Measurements from ENCODE around the gene FKBP5. TPM values are rescaled to one million over a fixed set of nuclear protein-coding genes. Genes with fewer than 3 reads are reported as not detected.

The FKBP5 gene
- total RNA-seq, 2 experiments from 2014 or later = 42.5 to 79.1 TPM

- Histone ChIP-seq H3K9me2 (ENCODE audit: insufficient read depth, low read length) (no peaks in the 10 kb centered on the region), H3K36me3 (ENCODE audit: insufficient read depth, low read length) (peaks cover 55% of the 10 kb centered on the region), H3K4me1 (ENCODE audit: insufficient read depth, low read length, poor library complexity, severe bottlenecking) (peaks cover 6% of the 10 kb centered on the region), H3K9me3 (ENCODE audit: low read length) (no peaks in the 10 kb centered on the region), H4K20me1 (ENCODE audit: insufficient read depth, low read length) (peaks cover 5% of the 10 kb centered on the region; the same call in 1 of the 2 replicates), H3K79me2 (ENCODE audit: insufficient read depth, low read depth, low read length) (no peaks in the 10 kb centered on the region), H3K4me3 (ENCODE audit: low read depth, low read length, poor library complexity, severe bottlenecking) (no peak overlapping the region), H2AFZ (ENCODE audit: low read length) (no peak overlapping the region), H3K4me2 (ENCODE audit: low read length) (no peak overlapping the region; the same call in 1 of the 2 replicates), H3K27ac (ENCODE audit: low read depth, low read length, poor library complexity, severe bottlenecking) (no peak overlapping the region)
- intact Hi-C loops (cut with micrococcal nuclease; ENCODE audit: unreplicated experiment) = no loop called here
- DNase-seq (ENCODE audit: low spot score) = no peak
- TF ChIP-seq EZH2phosphoT487 (IDR thresholded peaks at IDR 0.05; ENCODE audit: borderline replicate concordance, low read depth, low read length) (no peak), CTCF (conservative IDR thresholded peaks at IDR 0.05; ENCODE audit: low read length) (no peak)
- CTCF ChIA-PET (ENCODE audit: unreplicated experiment) = no interaction called here
- BruUV-seq (replicated peaks) = no TSS peak
- POLR2A ChIA-PET = interaction anchor here (0.6 to 2.0 kb wide), 5 partner anchors 11 to 851 kb away, joined by 3 to 8 read pairs (median 4); no protein-coding TSS in a partner anchor
Observed at GRCh38 chr6:35602133-35602946, 86.4 kb downstream of the FKBP5 start.

- Histone ChIP-seq H3K9me3 (ENCODE audit: low read length) (no peaks in the 10 kb centered on the region), H3K9me2 (ENCODE audit: insufficient read depth, low read length) (no peaks in the 10 kb centered on the region), H3K79me2 (ENCODE audit: insufficient read depth, low read depth, low read length) (no peaks in the 10 kb centered on the region), H2AFZ (ENCODE audit: low read length) (no peak overlapping the region), H3K36me3 (ENCODE audit: insufficient read depth, low read length) (peaks cover 55% of the 10 kb centered on the region), H3K27ac (ENCODE audit: low read depth, low read length, poor library complexity, severe bottlenecking) (no peak overlapping the region), H4K20me1 (ENCODE audit: insufficient read depth, low read length) (peaks cover 5% of the 10 kb centered on the region; the same call in 1 of the 2 replicates), H3K4me2 (ENCODE audit: low read length) (no peak overlapping the region), H3K4me3 (ENCODE audit: low read depth, low read length, poor library complexity, severe bottlenecking) (no peak overlapping the region), H3K4me1 (ENCODE audit: insufficient read depth, low read length, poor library complexity, severe bottlenecking) (peaks cover 6% of the 10 kb centered on the region)
- intact Hi-C loops (cut with micrococcal nuclease; ENCODE audit: unreplicated experiment) = no loop called here
- no peak for DNase-seq (ENCODE audit: low spot score)
- TF ChIP-seq CTCF (conservative IDR thresholded peaks at IDR 0.05; ENCODE audit: low read length) = no peak
- no peak for TF ChIP-seq EZH2phosphoT487 (IDR thresholded peaks at IDR 0.05; ENCODE audit: borderline replicate concordance, low read depth, low read length)
- no TSS peak for BruUV-seq (replicated peaks)
- ChIA-PET CTCF (ENCODE audit: unreplicated experiment) (no interaction called here), POLR2A (interaction anchor here (0.6 to 2.0 kb wide), 8 partner anchors 10 to 852 kb away, joined by 3 to 8 read pairs (median 3); no protein-coding TSS in a partner anchor)
Observed at GRCh38 chr6:35601331-35602132, 87.2 kb downstream of the FKBP5 start.
